Sigmoid colon (tissue), 7 donors: ENCODE measurements around the gene CHADL. TPM values are rescaled to one million over a fixed set of nuclear protein-coding genes. Genes with fewer than 3 reads are reported as not detected.
"Not testable (repeated sequence)": the region's sequence is repeated elsewhere in the genome, so short reads cannot be mapped to it uniquely, and the experiment has no call there.

Source experiments
- DNase-seq: peaks from one replicate; pipeline ENCODE4 v3.0.0-alpha.2; 2019
- H3K27ac ChIP-seq, 4 donors: fragments of 200-600 bp; sonication (generic); one replicate each; pipeline ENCODE4 v1.5.1; 2016 to 2019; ENCODE audit warnings: mild to moderate bottlenecking in 1 of 4
- H3K27me3 ChIP-seq, 3 donors: fragments of 200-600 bp; sonication (generic); one replicate each; pipeline ENCODE4 v1.5.1; 2019; ENCODE audit warnings: mild to moderate bottlenecking in 1 of 3
- H3K36me3 ChIP-seq, 4 donors: fragments of 200-600 bp; sonication (generic); one replicate each; pipeline ENCODE4 v1.5.1; 2016 to 2019
- H3K4me1 ChIP-seq, 4 donors: fragments of 200-600 bp; sonication (generic); one replicate each; pipeline ENCODE4 v1.5.1; 2017 to 2019
- H3K4me3 ChIP-seq, 4 donors: fragments of 200-600 bp; sonication (generic); one replicate each; pipeline ENCODE4 v1.5.1; 2017 to 2019; ENCODE audit warnings: mild to moderate bottlenecking in 2 of 4, moderate library complexity in 1 of 4
- H3K9me3 ChIP-seq, 4 donors: fragments of 200-600 bp in 3 of 4; sonication (generic) in 3 of 4; one replicate each; pipeline versions ENCODE4 v1.5.1 to v1.6.1; 2013 to 2019
- EP300 ChIP-seq, 4 donors: sonication (generic); formaldehyde crosslinking; IDR thresholded peaks; one replicate each; pipeline ENCODE4 v1.6.1; 2017; ENCODE audit warnings: antibody characterized with exemption in 4 of 4
- POLR2A ChIP-seq, 2 donors: fragments of 450-650 bp; IDR thresholded peaks; one replicate each; pipeline ENCODE4 v1.6.1; 2016; ENCODE audit warnings: antibody characterized with exemption in 2 of 2, mild to moderate bottlenecking in 2 of 2, moderate library complexity in 2 of 2
- POLR2AphosphoS5 ChIP-seq, 4 donors: sonication (generic); formaldehyde crosslinking; IDR thresholded peaks; one replicate each; pipeline ENCODE4 v1.6.1; 2017; ENCODE audit warnings: antibody characterized with exemption in 4 of 4
- WGBS, 2 donors: extraction: QIAGEN DNeasy Blood & Tissue Kit; methylation state at CpG; one replicate each; pipeline ENCODE4 v1.1.7; 2013; 5-methylcytosine and 5-hydroxymethylcytosine counted together
- intact Hi-C: fragments of 100-400 bp; cut with DNase I; formaldehyde crosslinking; loops from one replicate; pipeline ENCODE4 v1.15.1; 2023
- polyA plus RNA-seq, 3 donors: library from polyadenylated mRNA; stranded (reverse); fragments of 200-250 nt; gene quantifications; one replicate each; pipeline ENCODE4 v1.2.3, GENCODE V29; 2013
- small RNA-seq, 3 donors: library from RNA; depleted of rRNA; stranded (forward); fragments of <200 nt; gene quantifications; one replicate each; pipeline ENCODE3, GENCODE V24; 2016
- total RNA-seq, 4 donors: library from RNA; depleted of rRNA; stranded (reverse); fragments of >200 nt; gene quantifications; one replicate each; pipeline ENCODE4 v1.1.0, GENCODE V29; 2016
- TF ChIP-seq, protein P1 (sequence below), 4 experiments: fragments of 450-650 bp in 3 of 4; fragments of 200-600 bp in 1 of 4; IDR thresholded peaks; one replicate each; pipeline ENCODE4 v1.5.1; 2016 to 2019; ENCODE audit warnings: antibody characterized with exemption in 4 of 4, mild to moderate bottlenecking in 3 of 4, moderate library complexity in 2 of 4
- donor health status: healthy with polysubstance abuse.
- donor health status: Bipolar disorder and iron deficiency.
- donor health status: healthy.

CHADL gene
- total and polyA plus RNA-seq, 7 donors, result 0.46 to 25.5 (median 4.2) TPM

- TF ChIP-seq POLR2A (IDR thresholded peaks at IDR 0.05), result no peak
- TF ChIP-seq POLR2AphosphoS5 (IDR thresholded peaks at IDR 0.05), result no peak
- TF ChIP-seq EP300 (IDR thresholded peaks at IDR 0.05), result no peak
- TF ChIP-seq, protein P1, sequence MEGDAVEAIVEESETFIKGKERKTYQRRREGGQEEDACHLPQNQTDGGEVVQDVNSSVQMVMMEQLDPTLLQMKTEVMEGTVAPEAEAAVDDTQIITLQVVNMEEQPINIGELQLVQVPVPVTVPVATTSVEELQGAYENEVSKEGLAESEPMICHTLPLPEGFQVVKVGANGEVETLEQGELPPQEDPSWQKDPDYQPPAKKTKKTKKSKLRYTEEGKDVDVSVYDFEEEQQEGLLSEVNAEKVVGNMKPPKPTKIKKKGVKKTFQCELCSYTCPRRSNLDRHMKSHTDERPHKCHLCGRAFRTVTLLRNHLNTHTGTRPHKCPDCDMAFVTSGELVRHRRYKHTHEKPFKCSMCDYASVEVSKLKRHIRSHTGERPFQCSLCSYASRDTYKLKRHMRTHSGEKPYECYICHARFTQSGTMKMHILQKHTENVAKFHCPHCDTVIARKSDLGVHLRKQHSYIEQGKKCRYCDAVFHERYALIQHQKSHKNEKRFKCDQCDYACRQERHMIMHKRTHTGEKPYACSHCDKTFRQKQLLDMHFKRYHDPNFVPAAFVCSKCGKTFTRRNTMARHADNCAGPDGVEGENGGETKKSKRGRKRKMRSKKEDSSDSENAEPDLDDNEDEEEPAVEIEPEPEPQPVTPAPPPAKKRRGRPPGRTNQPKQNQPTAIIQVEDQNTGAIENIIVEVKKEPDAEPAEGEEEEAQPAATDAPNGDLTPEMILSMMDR (IDR thresholded peaks at IDR 0.05), result no peak
- intact Hi-C loops, result no loop called here
- Histone ChIP-seq H3K4me1 (peaks cover 0 to 9% (median 4%) of the 10 kb centered on the region in 4 donors), H3K4me3 (no peak overlapping the region), H3K27ac (no peak overlapping the region), H3K9me3 (no peaks in the 10 kb centered on the region), H3K27me3 (no peaks in the 10 kb centered on the region), H3K36me3 (peaks cover 0 to 15% (median 2%) of the 10 kb centered on the region in 4 donors)
- no peak for DNase-seq
- 53 to 83% methylated on average over 3 of the region's 3 CpGs for WGBS, 2 donors
Observed at GRCh38 chr22:41184679-41185078, 56.1 kb downstream of the CHADL start.

DNA sequence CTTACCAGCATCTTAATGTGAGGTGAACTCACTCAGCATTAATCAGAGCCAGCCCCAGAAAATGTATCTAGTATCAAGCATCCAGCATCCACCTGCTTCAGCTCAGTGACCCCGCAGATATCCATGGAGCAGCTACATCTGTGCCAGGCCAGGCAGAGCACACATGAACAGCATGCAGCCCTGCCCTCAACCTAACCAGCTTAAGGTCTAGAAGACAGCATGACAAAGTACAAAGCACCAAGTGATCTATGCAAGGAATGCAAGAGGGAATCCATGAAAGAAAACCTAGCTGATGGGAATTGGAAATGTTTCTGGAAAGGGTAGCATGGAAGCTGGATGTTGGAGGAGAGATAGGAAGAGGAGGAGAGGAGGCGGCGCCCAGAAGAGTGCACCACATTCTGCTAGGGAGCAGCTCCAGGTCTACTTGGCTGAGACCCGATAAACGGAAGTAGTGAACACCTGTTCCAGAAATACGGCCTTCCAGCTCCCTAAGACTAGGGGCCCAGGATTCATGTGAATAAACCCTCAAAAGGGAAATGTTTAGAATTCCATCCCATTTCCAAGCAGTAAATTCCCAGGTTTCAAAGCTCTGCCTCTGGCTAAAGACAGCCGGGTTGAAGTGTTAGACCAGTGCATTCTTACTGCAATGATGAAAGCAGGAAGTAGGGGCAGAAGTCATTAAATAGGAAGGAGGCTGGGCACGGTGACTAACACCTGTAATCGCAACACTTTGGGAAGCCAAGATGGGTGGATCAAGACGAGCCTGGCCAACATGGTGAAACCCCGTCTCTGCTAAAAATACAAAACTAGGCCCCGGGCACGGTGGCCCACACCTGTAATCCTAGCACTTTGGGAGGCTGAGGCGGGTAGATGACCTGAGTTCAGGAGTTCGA is 59.1 kb downstream of the CHADL start:
- TF ChIP-seq, protein P1 (IDR thresholded peaks at IDR 0.05), result no peak
- TF ChIP-seq EP300 (IDR thresholded peaks at IDR 0.05) (no peak), POLR2AphosphoS5 (IDR thresholded peaks at IDR 0.05) (peak in 2 of 4 donors; percentile 10 to 34), POLR2A (IDR thresholded peaks at IDR 0.05) (no peak)
- peak overlapping the region in 3 of 4 donors; percentile 10 to 29 (median 23) for H3K27ac ChIP-seq

DNA sequence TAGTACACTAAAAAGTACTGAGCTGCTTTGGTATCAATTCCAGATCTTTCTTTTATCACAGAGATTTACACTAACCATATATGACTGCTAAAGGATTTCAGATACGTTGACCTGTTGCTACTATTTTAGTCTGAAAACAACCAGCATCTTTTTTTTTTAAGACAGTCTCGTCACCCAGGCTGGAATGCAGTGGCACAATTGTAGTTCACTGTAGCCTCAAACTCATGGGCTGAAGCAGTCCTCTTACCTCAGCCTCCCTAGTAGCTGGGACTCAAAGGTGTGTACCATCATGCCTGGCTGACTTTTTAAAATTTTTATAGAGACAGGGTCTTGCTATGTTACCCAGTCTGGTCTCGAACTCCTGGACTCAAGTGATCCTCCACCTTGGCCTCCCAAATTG is 59.8 kb downstream of the CHADL start:
- Histone ChIP-seq H3K27me3 (no peaks in the 10 kb centered on the region), H3K4me1 (peaks cover 0 to 9% (median 4%) of the 10 kb centered on the region in 4 donors), H3K4me3 (no peak overlapping the region), H3K36me3 (peaks cover 28 to 51% (median 31%) of the 10 kb centered on the region in 4 donors), H3K9me3 (no peaks in the 10 kb centered on the region), H3K27ac (peak overlapping the region in 1 of 4 donors; percentile 29)
- 86 to 88% methylated on average over 3 of the region's 3 CpGs for WGBS, 2 donors
- no peak for TF ChIP-seq POLR2AphosphoS5 (IDR thresholded peaks at IDR 0.05)
- TF ChIP-seq, protein P1 (IDR thresholded peaks at IDR 0.05), result no peak
- TF ChIP-seq EP300 (IDR thresholded peaks at IDR 0.05), result no peak
- no peak for TF ChIP-seq POLR2A (IDR thresholded peaks at IDR 0.05)
- intact Hi-C loops, result no loop called here
- no peak for DNase-seq

More for the DNA sequence above, 59.1 kb downstream of the CHADL start:
- 47 to 80% methylated on average over 15 of the region's 15 CpGs for WGBS, 2 donors
- H3K36me3 ChIP-seq, result peaks cover 22 to 44% (median 24%) of the 10 kb centered on the region in 4 donors
- no peak for DNase-seq
- H3K4me1 ChIP-seq, result peaks cover 0 to 9% (median 4%) of the 10 kb centered on the region in 4 donors
- no peaks in the 10 kb centered on the region for H3K27me3 ChIP-seq
- H3K9me3 ChIP-seq, result no peaks in the 10 kb centered on the region
- intact Hi-C loops, result no loop called here
- no peak overlapping the region for H3K4me3 ChIP-seq

DNA sequence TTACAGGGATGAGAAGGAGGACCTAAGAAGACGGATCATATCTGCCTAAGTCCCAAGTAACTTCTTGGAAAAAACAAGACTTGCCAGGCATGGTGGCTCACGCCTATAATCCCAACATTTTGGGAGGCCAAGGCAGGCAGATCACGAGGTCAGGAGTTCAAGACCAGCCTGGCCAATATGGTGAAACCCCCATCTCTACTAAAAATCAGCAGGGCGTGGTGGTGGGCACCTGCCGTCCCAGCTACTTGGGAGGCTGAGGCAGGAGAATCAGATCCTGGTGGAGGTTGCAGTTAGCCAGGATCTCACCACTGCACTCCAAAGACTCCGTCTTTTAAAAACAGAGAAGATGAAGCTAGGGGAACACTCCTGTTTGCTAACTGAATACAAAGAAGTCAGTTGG is 60.4 kb downstream of the CHADL start:
- H3K9me3 ChIP-seq, intact Hi-C loops, H3K4me1 ChIP-seq, H3K27ac ChIP-seq, H3K27me3 ChIP-seq, H3K4me3 ChIP-seq, DNase-seq: not testable (repeated sequence)
- 96 to 97% methylated on average over 6 of the region's 6 CpGs for WGBS, 2 donors
- TF ChIP-seq POLR2AphosphoS5 (IDR thresholded peaks at IDR 0.05), result peak in 1 of 4 donors; percentile 6
- H3K36me3 ChIP-seq, result peaks cover 33 to 57% (median 37%) of the 10 kb centered on the region in 4 donors

Small RNA genes lying within 50 kb of the gene (small RNA-seq; reads per million reads assigned to genes)
- 0 reads per million in 3 donors for gene MIR6889

Other genes with a start within 250 kb of the CHADL start
- 100 to 1,000 TPM in 1 of 4 donors, 10 to 100 TPM in 3; 59.6 to 109 (median 79.2) TPM for gene EP300, start 148.3 kb downstream of the CHADL start, total RNA-seq
- 10 to 100 TPM in 1 of 3 donors, 1 to 10 TPM in 2; 6.0 to 27.4 (median 9.0) TPM for gene EP300, start 148.3 kb downstream of the CHADL start, polyA plus RNA-seq
- gene L3MBTL2, start 35.6 kb downstream of the CHADL start, total RNA-seq, result 10 to 100 TPM in 3 of 4 donors, 1 to 10 TPM in 1; 9.9 to 19.0 (median 15.1) TPM
- gene L3MBTL2, start 35.6 kb downstream of the CHADL start, polyA plus RNA-seq, result 10 to 100 TPM in 1 of 3 donors, 1 to 10 TPM in 2; 7.2 to 17.8 (median 7.8) TPM
- 10 to 100 TPM; 24.5 to 41.3 (median 33.2) TPM for gene RANGAP1, start 45.3 kb upstream of the CHADL start, total RNA-seq
- gene RANGAP1, start 45.3 kb upstream of the CHADL start, polyA plus RNA-seq, result 10 to 100 TPM; 18.7 to 64.8 (median 19.8) TPM
- 10 to 100 TPM; 20.1 to 32.2 (median 25.8) TPM for gene ZC3H7B, start 60.6 kb upstream of the CHADL start, total RNA-seq
- 10 to 100 TPM; 13.2 to 43.3 (median 15.7) TPM for gene ZC3H7B, start 60.6 kb upstream of the CHADL start, polyA plus RNA-seq
- 10 to 100 TPM; 21.3 to 30.3 (median 24.8) TPM for gene TEF, start 141.0 kb upstream of the CHADL start, total RNA-seq
- 10 to 100 TPM; 12.6 to 14.8 (median 14.4) TPM for gene TEF, start 141.0 kb upstream of the CHADL start, polyA plus RNA-seq
- gene TOB2, start 205.9 kb upstream of the CHADL start, total RNA-seq, result 10 to 100 TPM; 23.2 to 38.2 (median 31.8) TPM
- 10 to 100 TPM; 13.2 to 31.9 (median 15.0) TPM for gene TOB2, start 205.9 kb upstream of the CHADL start, polyA plus RNA-seq
- 10 to 100 TPM; 31.9 to 54.2 (median 44.4) TPM for gene PHF5A, start 227.8 kb upstream of the CHADL start, total RNA-seq
- gene PHF5A, start 227.8 kb upstream of the CHADL start, polyA plus RNA-seq, result 10 to 100 TPM; 49.2 to 59.6 (median 59.6) TPM
- 10 to 100 TPM; 67.3 to 90.3 (median 83.0) TPM for gene ACO2, start 228.2 kb upstream of the CHADL start, total RNA-seq
- gene ACO2, start 228.2 kb upstream of the CHADL start, polyA plus RNA-seq, result 100 to 1,000 TPM; 106 to 157 (median 127) TPM